ENCODE results near the gene USP48. TPM values are rescaled to one million over a fixed set of nuclear protein-coding genes. Genes with fewer than 3 reads are reported as not detected.
A peak's percentile ranks its signal among the peaks of the same experiment; 100 is the strongest.

The USP48 gene
- total and polyA plus RNA-seq, 10 of the 15 experiments (the other 5 are each of a cell fraction or from before 2014, with no cell fraction given), result 21.2 to 115 (median 75.5) TPM

- ChIA-PET POLR2A (no interaction called here), CTCF (interaction anchor here (1.1 to 2.1 kb wide), 2 partner anchors 14 to 19 kb away, joined by 5 to 11 read pairs; no protein-coding TSS in a partner anchor), SMC1A (ENCODE audit: uncharacterized antibody, unreplicated experiment) (interaction anchor here (1.4 kb wide), 1 partner anchor 19 kb away, joined by 3 read pairs; no protein-coding TSS in a partner anchor), RAD21 (ENCODE audit: unreplicated experiment) (interaction anchor here (1.9 kb wide), 1 partner anchor 60 kb away, joined by 7 read pairs; no protein-coding TSS in a partner anchor)
- Histone ChIP-seq H4K20me1 (ENCODE audit: control insufficient read depth, insufficient read depth) (no peaks in the 10 kb centered on the region), H3K36me3 (ENCODE audit: control insufficient read depth in 2 of 2, insufficient read depth in 2 of 2, low read length in 1 of 2) (peaks cover 9 to 26% of the 10 kb centered on the region in 2 experiments), H3K9ac (ENCODE audit: control insufficient read depth, insufficient read depth, low read length) (no peak overlapping the region), H3K27ac (ENCODE audit: control insufficient read depth, insufficient read depth) (no peak overlapping the region), H3K4me1 (ENCODE audit: control insufficient read depth, insufficient read depth, low read length) (no peaks in the 10 kb centered on the region), H3K79me2 (ENCODE audit: control insufficient read depth, insufficient read depth, low read length) (peaks cover 1% of the 10 kb centered on the region; the same call in 1 of the 2 replicates), H3K4me2 (ENCODE audit: control insufficient read depth, insufficient read depth) (no peak overlapping the region), H3K27me3 (replicated peaks in 1 of 2; ENCODE audit: control insufficient read depth in 2 of 2, insufficient read depth in 2 of 2, low read length in 1 of 2) (no peaks in the 10 kb centered on the region), H3K4me3 (no peak overlapping the region), H2AFZ (ENCODE audit: control insufficient read depth, low read depth, low read length) (no peak overlapping the region), H3K9me3 (replicated peaks; ENCODE audit: control insufficient read depth, insufficient read depth, low read length) (no peaks in the 10 kb centered on the region)
- ATAC-seq (no peak), FAIRE-seq (no peak), DNase-seq (ENCODE audit: low read depth, low spot score) (no peak)
- intact Hi-C loops (cut with micrococcal nuclease; ENCODE audit: unreplicated experiment) (no loop called here), in situ Hi-C loops (cut with MboI) (loop anchor here (25.0 kb wide), 1 partner anchor 959 kb away; no protein-coding TSS in a partner anchor)
- TF ChIP-seq MXI1 (IDR thresholded peaks at IDR 0.05; ENCODE audit: low read depth, low read length) (no peak), EZH2 (IDR thresholded peaks at IDR 0.05; ENCODE audit: borderline replicate concordance, control insufficient read depth, low read depth, low read length) (no peak)
- 83% methylated on average over 7 of the region's 7 CpGs for WGBS (ENCODE audit: insufficient coverage, insufficient replicate concordance, low lambda C conversion rate, missing lambda C conversion rate)
- TSS peak; percentile 10 for BruUV-seq (replicated peaks)
Observed at GRCh38 chr1:21721295-21721985, 61.5 kb downstream of the USP48 start.

- no peak for TF ChIP-seq NKRF (conservative IDR thresholded peaks at IDR 0.05)
- no peak for TF ChIP-seq RELA (IDR thresholded peaks at IDR 0.05; ENCODE audit: borderline replicate concordance, partially characterized antibody)
- no peak for TF ChIP-seq ZNF622 (IDR thresholded peaks at IDR 0.05)
- H3K9ac ChIP-seq (ENCODE audit: control insufficient read depth, insufficient read depth, low read length), result no peak overlapping the region
- no peaks in the 10 kb centered on the region for H3K4me1 ChIP-seq (ENCODE audit: control insufficient read depth, insufficient read depth, low read length)
- WGBS (ENCODE audit: insufficient coverage, insufficient replicate concordance, low lambda C conversion rate, missing lambda C conversion rate), result 71% methylated on average over 2 of the region's 2 CpGs
- BruUV-seq (replicated peaks), result no TSS peak
- H3K27ac ChIP-seq (ENCODE audit: control insufficient read depth, insufficient read depth), result no peak overlapping the region
- H3K79me2 ChIP-seq (ENCODE audit: control insufficient read depth, insufficient read depth, low read length), result no peaks in the 10 kb centered on the region
- peaks cover 7 to 41% of the 10 kb centered on the region in 2 experiments for H3K36me3 ChIP-seq (ENCODE audit: control insufficient read depth in 2 of 2, insufficient read depth in 2 of 2, low read length in 1 of 2)
- no peaks in the 10 kb centered on the region for H4K20me1 ChIP-seq (ENCODE audit: control insufficient read depth, insufficient read depth)
- no peak overlapping the region for H2AFZ ChIP-seq (ENCODE audit: control insufficient read depth, low read depth, low read length)
- ATAC-seq (no peak), FAIRE-seq (no peak), DNase-seq (ENCODE audit: low read depth, low spot score) (no peak)
- intact Hi-C loops (cut with micrococcal nuclease; ENCODE audit: unreplicated experiment), result no loop called here
- no peaks in the 10 kb centered on the region for H3K9me3 ChIP-seq (replicated peaks; ENCODE audit: control insufficient read depth, insufficient read depth, low read length)
- H3K4me3 ChIP-seq, result no peak overlapping the region
- H3K27me3 ChIP-seq (replicated peaks in 1 of 2; ENCODE audit: control insufficient read depth in 2 of 2, insufficient read depth in 2 of 2, low read length in 1 of 2), result no peaks in the 10 kb centered on the region
- in situ Hi-C loops (cut with MboI), result loop anchor here (25.0 kb wide), 1 partner anchor 954 kb away; no protein-coding TSS in a partner anchor
- POLR2A ChIA-PET, result no interaction called here
- H3K4me2 ChIP-seq (ENCODE audit: control insufficient read depth, insufficient read depth), result no peak overlapping the region
- RAD21 ChIA-PET (ENCODE audit: unreplicated experiment), result no interaction called here
- CTCF ChIA-PET, result no interaction called here
- SMC1A ChIA-PET (ENCODE audit: uncharacterized antibody, unreplicated experiment), result no interaction called here
Observed at GRCh38 chr1:21716169-21716568, 66.8 kb downstream of the USP48 start.

All from GM12878 (cell line).